Hematopoietic multipotent progenitor cell treated with erythropoietin and hydrocortisone succinate and interleukin-3 and kit ligand, for 8 days (in vitro differentiated cells): ENCODE results near the gene FFAR1.

ENCODE experiments used
- DNase-seq: peaks from one replicate; pipeline ENCODE4 v3.0.0-alpha.2; 2015

FFAR1 gene

GRCh38 chr19:35395382-35396199 is 47.9 kb downstream of the FFAR1 start:
- DNase-seq: no peak

DNA sequence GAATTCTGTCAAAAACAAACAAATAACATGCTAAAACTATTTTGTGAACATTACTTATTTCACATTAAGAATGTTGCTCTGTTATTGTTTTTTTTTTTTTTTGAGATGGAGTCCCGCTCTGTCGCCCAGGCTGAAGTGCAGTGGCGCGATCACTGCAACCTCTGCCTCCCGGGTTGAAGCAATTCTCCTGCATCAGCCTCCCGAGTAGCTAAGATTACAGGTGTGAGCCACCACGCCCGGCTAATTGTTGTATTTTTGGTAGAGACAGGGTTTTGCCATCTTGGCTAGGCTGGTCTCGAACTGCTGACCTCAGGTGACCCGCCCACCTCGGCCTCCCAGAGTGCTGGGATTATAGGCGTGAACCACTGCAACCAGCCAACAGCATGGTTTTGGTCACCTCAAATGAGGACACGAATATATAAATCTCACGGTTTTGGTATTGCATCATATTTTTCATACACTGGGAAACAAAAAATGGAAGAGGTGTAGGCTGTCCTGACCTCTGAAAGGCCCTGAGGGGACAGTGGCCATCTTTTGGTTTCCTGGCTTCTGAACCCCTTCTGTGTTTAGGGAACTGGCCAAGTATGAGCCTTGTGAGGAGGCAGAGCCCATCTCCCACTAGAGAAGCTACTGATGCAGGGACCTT is 48.7 kb downstream of the FFAR1 start:
- no peak for DNase-seq

DNA sequence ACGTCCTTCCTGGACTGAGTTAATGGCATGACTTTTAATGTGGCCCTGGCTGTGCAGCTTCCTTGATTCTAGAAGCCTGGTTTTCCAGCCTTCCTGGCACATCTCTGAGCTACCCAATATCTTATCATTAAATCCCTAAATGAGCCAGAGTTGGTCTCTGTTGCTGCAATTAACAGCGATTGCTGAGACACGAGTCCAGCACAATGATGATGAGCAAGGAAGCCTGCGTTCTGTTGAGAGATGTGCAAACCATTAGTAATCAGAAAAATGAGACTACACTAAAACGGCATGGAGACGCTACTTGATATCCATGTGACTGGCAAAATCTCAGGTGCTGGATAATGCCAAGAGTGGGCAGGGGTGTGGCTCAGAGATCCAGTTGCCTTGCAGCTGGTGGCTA is 49.4 kb downstream of the FFAR1 start:
- DNase-seq: no peak
